Heart left ventricle (tissue), 16 donors: Measurements from ENCODE around the gene HDAC4. TPM values are rescaled to one million over a fixed set of nuclear protein-coding genes. Genes with fewer than 3 reads are reported as not detected.

Experiments used
- ATAC-seq, 4 donors: fragments of 200-7000 bp; cut with Tn5 transposase; one replicate each; pipeline ENCODE4 v1.9.1; 2020 to 2022; ENCODE audit warnings: moderate library complexity in 4 of 4, mild to moderate bottlenecking in 3 of 4, moderate number of reproducible peaks in 1 of 4
- DNase-seq, 5 donors: peaks; one replicate each; pipeline ENCODE4 v3.0.0-alpha.2; 2020
- H3K27ac ChIP-seq, 12 donors: fragments of 200-600 bp; sonication (generic) in 4 of 12; one replicate each; pipeline versions ENCODE4 v1.5.0 to v1.8.0; 2016 to 2022; ENCODE audit warnings: mild to moderate bottlenecking in 2 of 12
- H3K27me3 ChIP-seq, 9 donors: fragments of 200-600 bp; sonication (generic) in 2 of 9; one replicate each; pipeline versions ENCODE4 v1.5.1 to v1.8.0; 2016 to 2022; ENCODE audit warnings: mild to moderate bottlenecking in 3 of 9
- H3K36me3 ChIP-seq, 9 donors: fragments of 200-600 bp; sonication (generic) in 2 of 9; one replicate each; pipeline versions ENCODE4 v1.5.0 to v1.8.0; 2018 to 2022; ENCODE audit warnings: mild to moderate bottlenecking in 2 of 9
- H3K4me1 ChIP-seq, 12 donors: fragments of 200-600 bp; sonication (generic) in 4 of 12; one replicate each; pipeline versions ENCODE4 v1.5.0 to v1.8.0; 2016 to 2022; ENCODE audit warnings: mild to moderate bottlenecking in 3 of 12
- H3K4me3 ChIP-seq, 12 donors: fragments of 200-600 bp; sonication (generic) in 4 of 12; one replicate each; pipeline versions ENCODE4 v1.5.0 to v1.8.0; 2017 to 2022; ENCODE audit warnings: mild to moderate bottlenecking in 9 of 12, moderate library complexity in 4 of 12
- H3K9me3 ChIP-seq, 12 donors: fragments of 200-600 bp; sonication (generic) in 4 of 12; one replicate each; pipeline versions ENCODE4 v1.5.0 to v1.8.0; 2016 to 2022; ENCODE audit warnings: mild to moderate bottlenecking in 1 of 12
- CTCF ChIP-seq, 12 donors: fragments of 200-600 bp; sonication (generic) in 4 of 12; IDR thresholded peaks; one replicate each; pipeline versions ENCODE4 v1.5.0 to v1.8.0; 2018 to 2022; ENCODE audit warnings: antibody characterized with exemption in 12 of 12, mild to moderate bottlenecking in 5 of 12
- POLR2A ChIP-seq, 2 donors: fragments of 450-650 bp; IDR thresholded peaks; one replicate each; pipeline ENCODE4 v1.6.1; 2017; ENCODE audit warnings: antibody characterized with exemption in 2 of 2, mild to moderate bottlenecking in 2 of 2, moderate library complexity in 2 of 2
- WGBS, 4 donors: extraction: QIAGEN DNeasy Blood & Tissue Kit in 2 of 4; methylation state at CpG; one replicate each; pipeline versions ENCODE4 v1.1.5 to v1.1.7; 2013 to 2018; 5-methylcytosine and 5-hydroxymethylcytosine counted together
- intact Hi-C, 10 donors: fragments of 100-400 bp; cut with DNase I; formaldehyde crosslinking; loops; one replicate each; pipeline versions ENCODE4 v1.11.1 to v1.14.2; 2022
- polyA plus RNA-seq, 2 donors: library from polyadenylated mRNA; stranded (reverse); fragments of 200-250 nt; gene quantifications; one replicate each; pipeline ENCODE4 v1.2.3, GENCODE V29; 2013
- total RNA-seq, 9 donors: library from RNA; depleted of rRNA in 2 of 9; stranded (reverse); fragments of >200 nt in 2 of 9; fragmentation: NEBNext Ultra II Directional in 3 of 9; extraction: Animal tissue kit (Norgen Biotek cat#: 25700) in 3 of 9; gene quantifications; one replicate each; pipeline versions ENCODE4 v1.1.0 to v1.2.4, GENCODE V29; 2016 to 2023
- donor health status: ischemic (EF 13 %, LVEDD 7.1; RV severe dilation, severe dysfunction).
- donor health status: healthy with polysubstance abuse.
- donor health status: DM: no; HTN: yes; CAD: no.
- donor health status: DM: no; HTN: no; CAD: no.
- donor health status: ischemic (EF 25% LVEDD 6.9; RV normal size, moderate dysfunction).
- donor health status: ischemic (EF 25% LVEDD 5.7; RV mildly dilated, moderate dysfunction).
- donor health status: healthy.
- donor health status: DM: yes; HTN: yes; CAD: no.
- donor health status: ischemic (EF 35%, LVEDD 5.7; RV mildly dilated, moderate dysfunction).
- donor health status: nonischemic (EF 11% LVEDD 7.7; RV severe dilation, severe dysfunction).
- donor health status: DM: yes; HTN: yes; CAD: no.
- donor health status: PGD.
- donor health status: ischemic (EF 29% LVEDD 5.4; RV normal size, mild dysfunction).
- donor health status: nonischemic (EF 23%, LVEDD 6.1; RV moderate dilation, normal function).

Gene HDAC4
- total and polyA plus RNA-seq, 11 donors: 13.9 to 37.6 (median 27.5) TPM

- H3K27me3 ChIP-seq: no peaks in the 10 kb centered on the region
- no peak for TF ChIP-seq CTCF (IDR thresholded peaks at IDR 0.05)
- TF ChIP-seq POLR2A (IDR thresholded peaks at IDR 0.05): no peak
- ATAC-seq: no peak
- no peak for DNase-seq
- no peak overlapping the region for H3K27ac ChIP-seq
- peaks cover 0 to 50% (median 25%) of the 10 kb centered on the region in 12 donors for H3K9me3 ChIP-seq
- H3K36me3 ChIP-seq: peaks cover 0 to 58% (median 12%) of the 10 kb centered on the region in 9 donors
- peaks cover 0 to 13% (median 0%) of the 10 kb centered on the region in 12 donors for H3K4me1 ChIP-seq
- intact Hi-C loops: no loop called here
- H3K4me3 ChIP-seq: no peak overlapping the region
These were observed 229.2 kb downstream of the HDAC4 start for GRCh38 chr2:239171643-239172042.

- Histone ChIP-seq H3K36me3 (peaks cover 0 to 42% (median 5%) of the 10 kb centered on the region in 9 donors), H3K27me3 (no peaks in the 10 kb centered on the region), H3K9me3 (peaks cover 0 to 38% (median 19%) of the 10 kb centered on the region in 12 donors), H3K4me3 (no peak overlapping the region), H3K27ac (peak overlapping the region in 1 of 12 donors; percentile 39), H3K4me1 (peaks cover 0 to 15% (median 4%) of the 10 kb centered on the region in 12 donors)
- intact Hi-C loops: no loop called here
- ATAC-seq (peak in 2 of 4 donors; percentile 47 to 70), DNase-seq (peak in 1 of 5 donors; percentile 17)
- 88 to 93% (median 93%) methylated on average over 26 to 27 of the region's 27 CpGs for WGBS, 4 donors
- TF ChIP-seq POLR2A (IDR thresholded peaks at IDR 0.05) (no peak), CTCF (IDR thresholded peaks at IDR 0.05) (no peak)
These were observed 231.3 kb downstream of the HDAC4 start for GRCh38 chr2:239169311-239170048.

GRCh38 chr2:239168575-239168974, 232.2 kb downstream of the HDAC4 start:
- WGBS, 4 donors: 96 to 98% (median 97%) methylated on average over 21 to 22 of the region's 22 CpGs
- ATAC-seq: no peak
- H3K4me3 ChIP-seq: no peak overlapping the region
- peaks cover 0 to 42% (median 5%) of the 10 kb centered on the region in 9 donors for H3K36me3 ChIP-seq
- H3K27ac ChIP-seq: peak overlapping the region in 1 of 12 donors; percentile 39
- H3K4me1 ChIP-seq: peaks cover 0 to 15% (median 4%) of the 10 kb centered on the region in 12 donors
- DNase-seq: peak in 1 of 5 donors; percentile 11
- no peak for TF ChIP-seq POLR2A (IDR thresholded peaks at IDR 0.05)
- TF ChIP-seq CTCF (IDR thresholded peaks at IDR 0.05): no peak
- intact Hi-C loops: no loop called here
- H3K9me3 ChIP-seq: peaks cover 0 to 29% (median 14%) of the 10 kb centered on the region in 12 donors
- H3K27me3 ChIP-seq: no peaks in the 10 kb centered on the region

GRCh38 chr2:239167766-239168444, 232.9 kb downstream of the HDAC4 start:
- no peak for TF ChIP-seq CTCF (IDR thresholded peaks at IDR 0.05)
- no peaks in the 10 kb centered on the region for H3K27me3 ChIP-seq
- H3K4me3 ChIP-seq: no peak overlapping the region
- DNase-seq (peak in 1 of 5 donors; percentile 4), ATAC-seq (peak in 1 of 4 donors; percentile 7)
- H3K9me3 ChIP-seq: peaks cover 0 to 27% (median 13%) of the 10 kb centered on the region in 12 donors
- peak overlapping the region in 1 of 12 donors; percentile 39 for H3K27ac ChIP-seq
- WGBS, 4 donors: 95 to 97% (median 95%) methylated on average over 20 to 26 of the region's 26 CpGs
- intact Hi-C loops: no loop called here
- H3K4me1 ChIP-seq: peaks cover 0 to 15% (median 4%) of the 10 kb centered on the region in 12 donors
- H3K36me3 ChIP-seq: peaks cover 0 to 44% (median 12%) of the 10 kb centered on the region in 9 donors
